ENCODE measurements around the gene IFNE.
"Not testable (repeated sequence)": the region's sequence is repeated elsewhere in the genome, so short reads cannot be mapped to it uniquely, and the experiment has no call there.

The IFNE gene

DNA sequence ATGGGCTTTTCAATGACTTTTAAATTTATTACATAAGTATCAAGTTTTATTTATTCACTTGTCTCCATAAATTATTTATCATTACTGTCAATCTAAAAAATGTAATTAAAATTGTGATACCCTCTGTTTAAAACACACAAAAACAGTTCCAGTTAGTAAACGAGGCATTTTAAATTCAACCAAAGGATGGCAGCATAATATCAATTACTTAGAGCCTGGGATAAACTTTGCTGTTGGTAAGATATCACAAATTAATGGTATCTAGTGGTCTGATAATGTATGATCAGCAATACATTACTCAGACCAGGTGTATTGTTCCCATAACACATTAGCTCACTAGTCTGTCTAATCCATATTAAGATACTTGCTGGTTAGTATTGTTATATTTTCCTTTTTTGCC, 9.6 kb upstream of the IFNE start:
- no peak for DNase-seq

- no peak for DNase-seq
These were observed 550 bp downstream of the IFNE start for GRCh38 chr9:21481470-21482056.

DNA sequence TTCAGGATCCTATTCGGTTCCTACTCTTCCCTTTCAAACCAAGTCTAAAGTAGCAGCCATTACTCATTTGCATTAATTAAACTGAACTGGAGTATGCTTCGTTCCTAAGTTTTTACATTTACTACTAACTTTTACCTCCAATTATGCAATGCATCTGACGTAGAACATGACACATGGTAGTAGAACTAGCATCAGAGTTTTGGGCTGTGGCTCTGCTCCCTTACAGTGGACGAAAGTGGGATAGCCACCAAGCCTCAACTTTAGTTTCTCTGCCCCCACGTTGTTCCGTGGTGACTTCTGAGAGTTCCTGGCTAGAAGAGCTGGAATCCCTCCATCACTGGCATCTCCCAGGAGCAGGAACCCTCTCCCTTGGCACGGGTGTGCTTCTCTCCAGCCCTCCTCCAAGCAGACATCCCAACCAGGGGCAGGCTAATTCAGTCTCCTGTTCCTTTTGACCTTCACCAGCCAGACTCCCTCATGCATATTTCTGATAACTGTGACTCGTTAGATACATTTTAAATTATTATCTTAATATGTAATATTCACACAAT, 2.9 kb downstream of the IFNE start:
- DNase-seq: no peak

GRCh38 chr9:21477466-21477865, 4.6 kb downstream of the IFNE start:
- no peak for DNase-seq

- DNase-seq: no peak
These were observed 8.9 kb downstream of the IFNE start for GRCh38 chr9:21473236-21473635.

DNA sequence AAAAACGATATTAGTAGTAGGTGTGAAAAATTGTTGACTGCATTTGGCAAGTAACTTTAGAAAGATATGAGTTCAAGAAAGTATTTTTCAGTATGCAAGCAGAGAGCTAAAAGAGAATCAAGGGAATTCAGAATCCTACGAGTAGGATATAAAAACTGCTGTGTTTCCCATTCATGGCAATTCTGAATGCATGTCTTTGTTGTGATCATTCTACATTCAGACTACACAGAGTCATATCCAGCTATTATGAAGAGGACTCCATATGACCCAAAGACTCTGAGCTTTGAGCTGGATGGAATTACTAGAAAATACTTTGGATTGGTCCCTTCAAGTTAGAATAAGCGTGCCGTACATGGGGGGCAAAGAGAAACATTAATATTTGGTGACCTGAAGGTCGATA, 12.0 kb downstream of the IFNE start:
- DNase-seq: no peak

GRCh38 chr9:21465859-21466518, 16.1 kb downstream of the IFNE start:
- no peak for DNase-seq

DNA sequence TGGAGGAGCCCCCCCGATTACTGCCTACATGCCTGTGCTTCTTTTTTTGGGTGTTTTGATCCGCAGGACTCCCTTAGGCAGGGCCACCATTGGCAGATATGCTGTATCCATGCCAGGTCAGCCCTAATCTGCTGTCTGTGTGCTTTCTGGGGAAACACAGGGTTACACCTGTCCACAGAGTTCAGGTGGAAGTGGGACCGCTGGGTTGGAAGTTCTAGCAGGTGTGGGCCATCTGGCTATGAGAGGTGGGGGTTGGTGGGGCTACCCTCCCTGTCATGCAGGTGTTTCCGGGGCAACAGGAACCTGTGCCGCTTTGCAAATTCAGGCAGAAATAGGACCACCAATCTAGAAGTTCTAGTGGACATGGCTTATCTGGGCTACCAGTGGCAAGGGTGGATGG, 17.0 kb downstream of the IFNE start:
- DNase-seq: no peak

DNA sequence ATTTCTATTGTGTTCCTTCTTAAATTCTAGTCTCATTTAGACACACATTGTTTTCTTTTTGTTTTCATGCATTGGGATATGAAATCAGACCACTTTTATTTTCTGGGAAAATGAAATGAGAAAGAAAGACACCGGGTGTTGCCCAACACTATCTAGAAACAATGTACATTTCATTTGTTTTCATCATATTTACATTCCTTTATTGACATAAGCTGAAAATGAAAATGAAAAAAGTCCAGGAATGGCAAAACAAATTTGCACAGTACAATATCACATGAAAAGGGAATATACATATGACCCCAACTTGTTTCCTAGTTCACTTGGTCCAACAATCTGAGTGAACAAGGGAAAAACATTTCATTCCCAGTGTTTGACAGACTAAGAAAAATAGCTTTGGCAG, 20.7 kb downstream of the IFNE start:
- DNase-seq: no peak

DNA sequence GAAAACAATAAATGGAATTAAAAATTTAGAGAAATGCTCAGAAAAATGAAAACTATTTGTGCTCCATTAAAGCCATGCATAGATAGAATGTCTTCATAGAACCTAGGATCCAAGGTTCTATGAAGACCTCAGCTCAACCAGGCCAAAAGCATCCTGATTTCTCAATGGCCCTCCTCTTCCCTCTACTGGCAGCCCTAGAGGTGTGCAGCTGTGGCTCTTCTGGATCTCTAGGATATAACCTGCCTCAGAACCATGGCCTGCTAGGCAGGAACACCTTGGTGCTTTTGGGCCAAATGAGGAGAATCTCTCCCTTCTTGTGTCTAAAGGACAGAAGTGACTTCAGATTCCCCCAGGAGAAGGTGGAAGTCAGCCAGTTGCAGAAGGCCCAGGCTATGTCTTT, 26.8 kb downstream of the IFNE start:
- DNase-seq: no peak

GRCh38 chr9:21454149-21454548, 28.0 kb downstream of the IFNE start:
- no peak for DNase-seq

GRCh38 chr9:21452681-21453080, 29.4 kb downstream of the IFNE start:
- DNase-seq: no peak

DNA sequence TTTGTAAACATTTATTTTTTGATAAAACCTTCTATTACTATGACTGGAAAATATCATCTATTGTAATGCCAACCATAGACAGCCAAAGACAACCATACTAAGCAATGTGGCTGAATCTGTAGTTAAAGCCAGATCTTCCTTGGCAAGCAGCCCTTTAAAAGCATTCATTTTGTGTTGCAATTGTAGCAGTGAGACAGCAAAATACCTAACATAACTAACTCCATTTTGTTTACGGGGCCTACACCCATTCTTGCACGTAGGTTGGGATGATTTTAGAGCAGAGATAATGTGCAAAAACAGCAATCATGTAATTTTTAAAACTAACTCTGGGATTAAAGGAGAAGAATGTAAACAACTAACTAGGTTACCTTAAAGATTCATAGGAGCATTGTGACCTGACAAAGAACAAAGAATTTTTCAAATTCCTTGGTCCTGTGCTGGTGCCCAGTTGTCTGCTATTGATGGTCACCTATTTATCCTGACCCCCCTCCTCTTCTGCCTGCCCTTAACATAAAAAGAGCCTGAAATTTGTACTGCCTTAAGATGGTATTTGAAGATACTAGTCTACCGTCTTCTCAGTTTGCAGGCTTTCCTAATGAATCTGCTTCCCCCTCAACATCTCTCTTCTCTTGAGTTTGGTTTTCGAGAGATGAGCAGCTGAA, 31.2 kb downstream of the IFNE start:
- no peak for DNase-seq

DNA sequence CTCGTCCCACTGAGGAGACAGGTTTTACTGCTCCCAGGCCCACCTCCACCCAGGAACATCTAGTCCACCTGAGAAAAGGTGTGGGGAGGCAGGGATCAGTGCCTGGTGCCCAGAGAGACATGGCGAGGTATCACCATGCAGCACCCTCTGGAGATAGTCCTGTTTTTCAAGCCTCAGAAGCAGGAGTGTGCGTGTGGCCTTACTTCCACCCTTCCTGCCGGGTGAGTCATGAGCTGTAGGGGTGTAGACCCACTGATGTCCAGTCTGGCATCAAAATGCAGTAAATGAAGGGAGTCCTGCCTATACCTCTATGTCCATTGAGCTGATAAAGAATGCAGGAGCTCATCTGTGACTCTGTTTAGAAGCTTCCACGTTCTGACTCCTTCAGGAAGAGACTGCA, 32.8 kb downstream of the IFNE start:
- not testable (repeated sequence) for DNase-seq

- DNase-seq: no peak
These were observed 38.1 kb downstream of the IFNE start for GRCh38 chr9:21443849-21444625.

- DNase-seq: no peak
These were observed 42.0 kb downstream of the IFNE start, which contains the start of gene IFNA1 for GRCh38 chr9:21440139-21440538. TSS of gene IFNA1 (plus strand) at chr9:21440439. CDS start at chr9:21440508, 69 bp downstream.

GRCh38 chr9:21435015-21435383, 47.1 kb downstream of the IFNE start:
- not testable (repeated sequence) for DNase-seq

- no peak for DNase-seq
These were observed 47.7 kb downstream of the IFNE start for GRCh38 chr9:21434202-21435014.

- no peak for DNase-seq
These were observed 49.3 kb downstream of the IFNE start for GRCh38 chr9:21432672-21433425.

Measured in left hindlimb (tissue), 1 donor.